ENCODE measurements around the gene TP73. TPM values are rescaled to one million over a fixed set of nuclear protein-coding genes. Genes with fewer than 3 reads are reported as not detected.

The TP73 gene
- total RNA-seq, 1 experiment from 2014 or later = 2.6 TPM

- Histone ChIP-seq H3K27me3 (ENCODE audit: low read length) (no peaks in the 10 kb centered on the region), H3F3A (ENCODE audit: low read length, unreplicated experiment) (no peaks in the 10 kb centered on the region), H3K9me3 (ENCODE audit: low read length) (no peaks in the 10 kb centered on the region), H3K4me2 (ENCODE audit: low read length) (peak overlapping the region; percentile 77), H2AFZ (ENCODE audit: low read length) (peak overlapping the region; percentile 54; the same call in 1 of the 2 replicates), H3K9ac (ENCODE audit: low read length) (no peak overlapping the region), H3K79me2 (ENCODE audit: low read length) (no peaks in the 10 kb centered on the region), H3K4me1 (ENCODE audit: insufficient read depth, low read length) (peaks cover 32% of the 10 kb centered on the region), H3K9me2 (replicated peaks; ENCODE audit: low read length) (no peaks in the 10 kb centered on the region), H4K20me1 (ENCODE audit: low read length) (no peaks in the 10 kb centered on the region), H3K4me3 (ENCODE audit: low read length) (peak overlapping the region; percentile 57; the same call in 1 of the 2 replicates), H3K36me3 (ENCODE audit: low read depth, low read length) (no peaks in the 10 kb centered on the region), H3K27ac (ENCODE audit: low read length) (no peak overlapping the region)
- DNase-seq (no peak), ATAC-seq (no peak)
- TF ChIP-seq EZH2 (IDR thresholded peaks at IDR 0.05; ENCODE audit: low read length, unreplicated experiment) (no peak), EZH2phosphoT487 (IDR thresholded peaks at IDR 0.05; ENCODE audit: borderline replicate concordance, low read length) (no peak), CTCF (conservative IDR thresholded peaks at IDR 0.05; ENCODE audit: low read depth, low read length) (0 out of 2 replicates have a peak, but pooled peaks have one; percentile 34)
- CTCF ChIA-PET = no interaction called here
- no TSS peak for BruUV-seq (replicated peaks)
- POLR2A ChIA-PET (ENCODE audit: unreplicated experiment) = no interaction called here
- intact Hi-C loops (cut with micrococcal nuclease) = no loop called here
Measured at GRCh38 chr1:3612123-3612522, 40.2 kb upstream of the TP73 start.

- TF ChIP-seq CTCF (conservative IDR thresholded peaks at IDR 0.05; ENCODE audit: low read depth, low read length) = peak; percentile 99
- TF ChIP-seq EZH2 (IDR thresholded peaks at IDR 0.05; ENCODE audit: low read length, unreplicated experiment) = no peak
- no peak for TF ChIP-seq EZH2phosphoT487 (IDR thresholded peaks at IDR 0.05; ENCODE audit: borderline replicate concordance, low read length)
- intact Hi-C loops (cut with micrococcal nuclease) = loop anchor here (1.0 kb wide), 3 partner anchors 50 to 162 kb away; no protein-coding TSS in a partner anchor
- H3K27me3 ChIP-seq (ENCODE audit: low read length) = no peaks in the 10 kb centered on the region
- DNase-seq (peak; percentile 67), ATAC-seq (0 out of 2 replicates have a peak, but pooled peaks have one; percentile 6)
- peaks cover 36% of the 10 kb centered on the region for H3K4me1 ChIP-seq (ENCODE audit: insufficient read depth, low read length)
- no peak overlapping the region for H2AFZ ChIP-seq (ENCODE audit: low read length)
- no peak overlapping the region for H3K4me2 ChIP-seq (ENCODE audit: low read length)
- H3K9me3 ChIP-seq (ENCODE audit: low read length) = no peaks in the 10 kb centered on the region
- BruUV-seq (replicated peaks) = no TSS peak
- no peaks in the 10 kb centered on the region for H3K9me2 ChIP-seq (replicated peaks; ENCODE audit: low read length)
- H3K79me2 ChIP-seq (ENCODE audit: low read length) = no peaks in the 10 kb centered on the region
- no peaks in the 10 kb centered on the region for H3K36me3 ChIP-seq (ENCODE audit: low read depth, low read length)
- no peaks in the 10 kb centered on the region for H4K20me1 ChIP-seq (ENCODE audit: low read length)
- H3K4me3 ChIP-seq (ENCODE audit: low read length) = no peak overlapping the region
- ChIA-PET POLR2A (ENCODE audit: unreplicated experiment) (no interaction called here), CTCF (interaction anchor here (0.6 to 1.4 kb wide), 4 partner anchors 26 to 162 kb away, joined by 3 to 8 read pairs (median 6); no protein-coding TSS in a partner anchor)
- H3F3A ChIP-seq (ENCODE audit: low read length, unreplicated experiment) = no peaks in the 10 kb centered on the region
- H3K27ac ChIP-seq (ENCODE audit: low read length) = no peak overlapping the region
- H3K9ac ChIP-seq (ENCODE audit: low read length) = no peak overlapping the region
Measured at GRCh38 chr1:3614755-3615742, 37.3 kb upstream of the TP73 start.

Data from PC-3 (cell line).